ENCODE measurements around the gene NTRK3.

The NTRK3 gene

DNA sequence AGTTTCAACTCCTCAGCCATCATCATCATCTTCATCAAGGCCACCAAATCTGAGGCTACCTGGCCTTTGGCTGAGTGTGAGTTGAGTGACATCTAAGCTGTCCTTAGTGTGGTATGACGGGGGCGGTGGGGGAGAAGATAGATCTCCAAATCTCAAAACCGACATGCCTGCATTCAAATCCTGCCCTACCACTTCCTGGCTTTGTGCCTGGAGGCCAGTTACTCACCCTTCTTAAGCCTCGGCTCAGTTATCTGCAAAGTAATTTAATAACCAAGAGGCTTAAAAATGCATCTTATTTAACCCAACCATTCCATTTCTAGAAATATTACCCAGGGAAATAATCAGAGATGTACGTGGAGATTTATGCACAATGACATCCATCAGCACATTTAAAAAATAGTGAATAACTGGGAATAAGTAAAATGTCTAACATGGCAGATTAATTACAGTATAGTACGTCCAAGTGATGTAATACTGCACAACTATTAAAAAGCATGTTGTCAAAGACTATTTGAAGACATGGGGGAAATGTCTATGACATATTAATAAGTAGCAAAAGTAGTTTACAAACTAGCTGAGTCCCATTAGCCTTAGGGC, 167.4 kb downstream of the NTRK3 start:
- Histone ChIP-seq H3K36me3 (ENCODE audit: insufficient read depth, low read length) (no peaks in the 10 kb centered on the region), H3K27me3 (ENCODE audit: insufficient read depth, low read length, poor library complexity) (no peaks in the 10 kb centered on the region), H3K4me2 (ENCODE audit: insufficient read depth, low read length) (no peak overlapping the region), H2AFZ (ENCODE audit: low read depth, low read length) (no peak overlapping the region), H3K4me3 (ENCODE audit: low read depth in 1 of 2, low read length in 2 of 2) (no peak overlapping the region), H3K9ac (ENCODE audit: low read depth, low read length) (no peak overlapping the region), H3K79me2 (ENCODE audit: insufficient read depth, low read length) (no peaks in the 10 kb centered on the region), H3K27ac (ENCODE audit: low read length) (no peak overlapping the region), H3K4me1 (ENCODE audit: insufficient read depth, low read length) (no peaks in the 10 kb centered on the region), H4K20me1 (ENCODE audit: insufficient read depth, low read length) (no peaks in the 10 kb centered on the region), H3K9me3 (ENCODE audit: insufficient read depth, low read length, severe bottlenecking) (no peaks in the 10 kb centered on the region)
- ATAC-seq (ENCODE audit: insufficient read depth, low read depth) (no peak), DNase-seq (no peak)
- TF ChIP-seq EZH2 (IDR thresholded peaks at IDR 0.05; ENCODE audit: borderline replicate concordance, low read depth, low read length, severe bottlenecking): no peak
- TF ChIP-seq, protein P1, sequence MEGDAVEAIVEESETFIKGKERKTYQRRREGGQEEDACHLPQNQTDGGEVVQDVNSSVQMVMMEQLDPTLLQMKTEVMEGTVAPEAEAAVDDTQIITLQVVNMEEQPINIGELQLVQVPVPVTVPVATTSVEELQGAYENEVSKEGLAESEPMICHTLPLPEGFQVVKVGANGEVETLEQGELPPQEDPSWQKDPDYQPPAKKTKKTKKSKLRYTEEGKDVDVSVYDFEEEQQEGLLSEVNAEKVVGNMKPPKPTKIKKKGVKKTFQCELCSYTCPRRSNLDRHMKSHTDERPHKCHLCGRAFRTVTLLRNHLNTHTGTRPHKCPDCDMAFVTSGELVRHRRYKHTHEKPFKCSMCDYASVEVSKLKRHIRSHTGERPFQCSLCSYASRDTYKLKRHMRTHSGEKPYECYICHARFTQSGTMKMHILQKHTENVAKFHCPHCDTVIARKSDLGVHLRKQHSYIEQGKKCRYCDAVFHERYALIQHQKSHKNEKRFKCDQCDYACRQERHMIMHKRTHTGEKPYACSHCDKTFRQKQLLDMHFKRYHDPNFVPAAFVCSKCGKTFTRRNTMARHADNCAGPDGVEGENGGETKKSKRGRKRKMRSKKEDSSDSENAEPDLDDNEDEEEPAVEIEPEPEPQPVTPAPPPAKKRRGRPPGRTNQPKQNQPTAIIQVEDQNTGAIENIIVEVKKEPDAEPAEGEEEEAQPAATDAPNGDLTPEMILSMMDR (IDR thresholded peaks at IDR 0.05; ENCODE audit: borderline replicate concordance, extremely low read depth, low read length, poor library complexity, severe bottlenecking): no peak

DNA sequence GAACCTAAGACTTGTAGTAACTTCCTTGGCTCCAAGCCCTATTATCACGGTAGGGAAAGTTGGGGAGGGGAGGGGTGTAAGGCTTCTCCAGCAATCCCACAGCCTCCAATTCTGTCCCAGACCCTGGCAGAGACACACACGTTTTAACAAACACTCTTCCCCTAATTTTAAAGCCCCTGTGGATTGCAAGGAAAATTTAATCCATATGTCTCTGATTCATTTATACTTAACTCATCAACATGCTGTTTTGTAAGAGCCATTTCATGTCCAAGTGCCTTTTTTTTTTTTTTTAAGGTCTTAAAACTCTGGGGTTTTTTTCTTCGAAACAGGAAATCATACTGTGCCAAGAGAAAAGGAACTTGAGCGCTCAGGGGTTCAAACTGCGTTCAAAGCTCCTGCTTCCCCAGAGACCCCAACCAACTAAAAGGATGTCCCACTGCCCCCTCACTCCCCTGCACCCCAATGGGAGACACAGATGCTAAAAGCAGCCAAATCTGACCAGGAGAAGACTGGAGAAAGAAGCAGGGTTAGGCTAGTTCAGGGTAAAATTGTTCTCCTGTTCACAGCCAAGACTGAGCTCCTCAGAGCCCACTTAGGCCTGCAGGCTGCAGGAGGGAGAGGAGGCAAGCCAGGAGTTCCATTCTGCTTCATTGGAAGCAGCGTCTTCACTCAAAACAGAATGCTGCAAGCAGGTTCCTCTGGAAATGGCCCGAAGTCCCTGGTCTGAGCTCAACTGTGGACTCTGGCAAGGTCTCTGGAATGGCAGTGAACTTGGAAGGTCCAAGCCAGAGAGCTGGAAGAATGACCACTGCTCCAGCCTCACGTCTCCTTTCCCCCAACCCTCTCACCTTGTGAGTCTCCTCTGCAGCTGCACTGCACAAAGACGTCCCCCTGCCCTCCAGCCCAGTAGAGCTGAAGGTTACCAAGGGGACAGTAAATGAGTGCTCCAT, 172.5 kb downstream of the NTRK3 start:
- no peak overlapping the region for H3K4me2 ChIP-seq (ENCODE audit: insufficient read depth, low read length)
- H3K4me3 ChIP-seq (ENCODE audit: low read depth in 1 of 2, low read length in 2 of 2): no peak overlapping the region
- no peaks in the 10 kb centered on the region for H4K20me1 ChIP-seq (ENCODE audit: insufficient read depth, low read length)
- H3K79me2 ChIP-seq (ENCODE audit: insufficient read depth, low read length): no peaks in the 10 kb centered on the region
- no peak overlapping the region for H3K27ac ChIP-seq (ENCODE audit: low read length)
- no peaks in the 10 kb centered on the region for H3K27me3 ChIP-seq (ENCODE audit: insufficient read depth, low read length, poor library complexity)
- H3K9ac ChIP-seq (ENCODE audit: low read depth, low read length): no peak overlapping the region
- ATAC-seq (ENCODE audit: insufficient read depth, low read depth): no peak
- no peaks in the 10 kb centered on the region for H3K36me3 ChIP-seq (ENCODE audit: insufficient read depth, low read length)
- no peaks in the 10 kb centered on the region for H3K4me1 ChIP-seq (ENCODE audit: insufficient read depth, low read length)
- no peak for DNase-seq
- no peak for TF ChIP-seq EZH2 (IDR thresholded peaks at IDR 0.05; ENCODE audit: borderline replicate concordance, low read depth, low read length, severe bottlenecking)
- TF ChIP-seq, protein P1 (IDR thresholded peaks at IDR 0.05; ENCODE audit: borderline replicate concordance, extremely low read depth, low read length, poor library complexity, severe bottlenecking): no peak
- no peak overlapping the region for H2AFZ ChIP-seq (ENCODE audit: low read depth, low read length)
- H3K9me3 ChIP-seq (ENCODE audit: insufficient read depth, low read length, severe bottlenecking): no peaks in the 10 kb centered on the region

DNA sequence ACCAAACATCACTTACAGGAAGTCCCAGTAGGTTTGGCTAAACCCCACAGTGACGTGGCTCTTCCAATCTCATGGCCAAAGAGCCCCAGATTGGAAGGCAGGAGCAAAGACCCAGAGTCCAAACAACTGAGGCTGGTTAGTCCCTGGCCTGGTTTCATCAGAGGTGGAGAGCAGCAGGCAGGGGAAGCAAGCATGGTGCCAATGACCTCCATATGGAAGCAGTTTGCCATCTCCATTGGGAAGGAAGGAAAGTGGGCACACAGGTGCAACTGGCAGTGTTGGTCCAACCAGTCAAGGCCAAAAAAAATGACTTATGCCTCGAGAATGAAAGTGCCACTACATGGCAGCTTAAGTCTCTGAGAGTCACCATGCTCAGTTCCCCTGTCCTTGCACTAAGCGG, 175.9 kb downstream of the NTRK3 start:
- Histone ChIP-seq H3K4me3 (ENCODE audit: low read depth in 1 of 2, low read length in 2 of 2) (no peak overlapping the region), H3K27me3 (ENCODE audit: insufficient read depth, low read length, poor library complexity) (no peaks in the 10 kb centered on the region), H4K20me1 (ENCODE audit: insufficient read depth, low read length) (no peaks in the 10 kb centered on the region), H3K4me1 (ENCODE audit: insufficient read depth, low read length) (no peaks in the 10 kb centered on the region), H2AFZ (ENCODE audit: low read depth, low read length) (no peak overlapping the region), H3K36me3 (ENCODE audit: insufficient read depth, low read length) (no peaks in the 10 kb centered on the region), H3K79me2 (ENCODE audit: insufficient read depth, low read length) (no peaks in the 10 kb centered on the region), H3K27ac (ENCODE audit: low read length) (no peak overlapping the region), H3K9ac (ENCODE audit: low read depth, low read length) (no peak overlapping the region), H3K4me2 (ENCODE audit: insufficient read depth, low read length) (no peak overlapping the region), H3K9me3 (ENCODE audit: insufficient read depth, low read length, severe bottlenecking) (no peaks in the 10 kb centered on the region)
- no peak for TF ChIP-seq EZH2 (IDR thresholded peaks at IDR 0.05; ENCODE audit: borderline replicate concordance, low read depth, low read length, severe bottlenecking)
- TF ChIP-seq, protein P1 (IDR thresholded peaks at IDR 0.05; ENCODE audit: borderline replicate concordance, extremely low read depth, low read length, poor library complexity, severe bottlenecking): no peak
- DNase-seq (no peak), ATAC-seq (ENCODE audit: insufficient read depth, low read depth) (no peak)
